IPS-15b (cell line): ENCODE results near the gene BRINP2.
"Not testable (repeated sequence)": the region's sequence is repeated elsewhere in the genome, so short reads cannot be mapped to it uniquely, and the experiment has no call there.

Source experiments
- H3K27me3 ChIP-seq: one replicate; pipeline ENCODE4 v1.6.1; 2013; ENCODE audit warnings: low read length; ENCODE audit not compliant: control insufficient read depth, insufficient read depth
- H3K36me3 ChIP-seq: one replicate; pipeline ENCODE4 v1.6.1; 2013; ENCODE audit warnings: low read length; ENCODE audit not compliant: control insufficient read depth, insufficient read depth
- H3K4me1 ChIP-seq: one replicate; pipeline ENCODE4 v1.6.1; 2013; ENCODE audit warnings: mild to moderate bottlenecking, low read length; ENCODE audit not compliant: control insufficient read depth, insufficient read depth
- H3K4me3 ChIP-seq: one replicate; pipeline ENCODE4 v1.5.1; 2013; ENCODE audit warnings: low read depth, low read length
- H3K9ac ChIP-seq: one replicate; pipeline ENCODE4 v1.6.1; 2013; ENCODE audit warnings: low read depth, mild to moderate bottlenecking, low read length
- H3K9me3 ChIP-seq: one replicate; pipeline ENCODE4 v1.6.1; 2013; ENCODE audit warnings: mild to moderate bottlenecking, low read length; ENCODE audit not compliant: control insufficient read depth, insufficient read depth

The BRINP2 gene

DNA sequence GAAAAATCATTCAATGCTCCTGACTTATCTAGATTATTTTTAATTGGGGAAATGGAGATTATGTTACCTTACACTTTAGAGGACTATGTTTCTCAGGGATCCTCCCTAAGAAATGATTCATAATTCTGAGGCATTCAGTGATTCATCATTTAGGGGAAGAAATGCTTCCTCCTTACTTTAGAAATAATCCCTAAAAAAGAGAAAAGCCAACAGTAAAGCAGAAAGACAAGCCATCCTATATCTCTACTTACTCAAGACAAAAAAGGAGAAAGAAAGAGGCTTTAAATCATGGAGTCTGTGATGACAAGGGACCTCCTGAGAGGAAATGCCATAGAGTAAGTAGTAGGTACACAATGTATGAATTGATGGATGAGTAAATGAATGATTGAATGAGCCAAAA, 137.0 kb downstream of the BRINP2 start:
- Histone ChIP-seq H3K27me3 (no peaks in the 10 kb centered on the region), H3K9me3 (no peaks in the 10 kb centered on the region), H3K4me3 (no peak overlapping the region), H3K36me3 (no peaks in the 10 kb centered on the region), H3K4me1 (no peaks in the 10 kb centered on the region), H3K9ac (no peak overlapping the region)

DNA sequence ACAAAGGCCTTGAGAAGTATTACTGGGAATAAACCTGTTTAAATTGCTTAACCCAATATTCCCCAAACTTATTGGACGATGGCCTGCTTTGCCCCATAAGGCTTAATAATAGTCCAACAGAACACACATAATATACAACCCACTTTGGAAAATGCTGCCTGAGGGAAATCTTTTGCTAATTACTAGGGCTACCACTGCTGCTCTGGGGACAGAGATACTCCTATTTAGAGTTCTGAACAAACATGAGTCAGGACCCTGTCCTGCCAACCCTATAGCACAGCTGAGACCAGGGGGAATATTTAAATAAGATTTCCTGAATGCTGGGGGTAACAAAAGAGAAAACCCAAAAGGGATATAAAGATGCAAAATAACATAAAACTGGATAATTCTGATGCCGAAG, 139.1 kb downstream of the BRINP2 start:
- Histone ChIP-seq H3K36me3 (no peaks in the 10 kb centered on the region), H3K27me3 (no peaks in the 10 kb centered on the region), H3K9me3 (no peaks in the 10 kb centered on the region), H3K4me3 (no peak overlapping the region), H3K4me1 (no peaks in the 10 kb centered on the region), H3K9ac (no peak overlapping the region)

DNA sequence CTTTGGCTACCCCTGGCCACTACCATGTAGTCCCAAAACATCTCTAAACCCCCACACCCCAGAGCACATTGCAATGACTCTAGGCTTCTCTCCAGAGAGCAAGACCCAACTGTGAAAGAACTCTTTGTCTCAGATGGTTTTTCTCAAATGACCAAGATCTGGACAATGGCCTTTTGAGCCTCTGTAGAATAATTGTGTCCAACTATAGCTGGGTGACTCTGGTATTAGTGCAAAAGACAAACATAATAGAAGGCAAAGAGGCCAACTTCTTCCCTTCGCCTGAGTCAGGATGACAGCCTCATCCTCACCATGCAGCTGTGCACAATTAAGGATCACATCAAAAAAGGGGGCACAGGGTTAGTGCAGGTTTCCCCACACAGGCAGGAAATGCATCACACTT, 139.6 kb downstream of the BRINP2 start:
- no peaks in the 10 kb centered on the region for H3K27me3 ChIP-seq
- H3K9ac ChIP-seq: no peak overlapping the region
- H3K9me3 ChIP-seq: no peaks in the 10 kb centered on the region
- no peak overlapping the region for H3K4me3 ChIP-seq
- no peaks in the 10 kb centered on the region for H3K4me1 ChIP-seq
- no peaks in the 10 kb centered on the region for H3K36me3 ChIP-seq

DNA sequence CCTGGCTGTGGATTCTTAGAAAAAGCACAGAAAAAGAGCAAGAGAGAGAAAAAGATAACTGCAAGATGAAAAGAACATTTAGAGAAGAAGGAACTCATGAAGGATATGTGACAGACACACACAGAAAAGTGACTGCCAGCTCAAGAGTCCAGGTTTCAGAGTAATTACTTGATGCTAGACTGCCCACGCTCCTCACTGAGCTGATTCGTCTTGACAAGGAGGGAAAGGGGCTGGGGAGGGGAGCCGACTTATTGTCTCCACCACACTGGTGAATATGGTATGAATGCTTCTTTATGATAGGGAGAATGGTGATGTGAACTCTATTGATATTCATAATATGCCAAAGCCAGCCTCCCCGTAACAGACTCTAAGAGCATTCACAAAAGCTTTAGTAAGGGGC, 140.4 kb downstream of the BRINP2 start:
- Histone ChIP-seq H3K9me3 (no peaks in the 10 kb centered on the region), H3K9ac (no peak overlapping the region), H3K4me1 (no peaks in the 10 kb centered on the region), H3K36me3 (no peaks in the 10 kb centered on the region), H3K27me3 (no peaks in the 10 kb centered on the region), H3K4me3 (no peak overlapping the region)

DNA sequence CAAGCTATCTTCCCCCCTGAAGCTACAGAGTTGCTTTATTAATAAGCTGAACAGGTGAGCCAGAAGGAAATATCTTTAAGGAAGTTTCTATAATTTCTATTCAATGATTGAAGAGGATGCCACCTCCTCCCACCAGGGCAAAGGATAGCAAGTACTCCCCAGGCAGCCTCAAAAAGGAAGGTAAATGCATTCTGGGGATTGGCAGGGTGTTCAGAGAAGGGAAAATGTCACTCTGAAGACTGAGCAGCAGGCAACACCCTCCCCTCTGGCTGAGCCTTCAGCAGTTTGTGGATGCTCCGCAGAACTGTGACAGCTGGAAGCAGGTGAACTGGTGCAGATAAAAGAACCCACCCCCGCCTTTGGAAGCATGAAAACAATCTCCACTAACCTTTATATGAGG, 140.8 kb downstream of the BRINP2 start:
- Histone ChIP-seq H3K27me3 (no peaks in the 10 kb centered on the region), H3K36me3 (no peaks in the 10 kb centered on the region), H3K4me3 (no peak overlapping the region), H3K9ac (no peak overlapping the region), H3K4me1 (no peaks in the 10 kb centered on the region), H3K9me3 (no peaks in the 10 kb centered on the region)

DNA sequence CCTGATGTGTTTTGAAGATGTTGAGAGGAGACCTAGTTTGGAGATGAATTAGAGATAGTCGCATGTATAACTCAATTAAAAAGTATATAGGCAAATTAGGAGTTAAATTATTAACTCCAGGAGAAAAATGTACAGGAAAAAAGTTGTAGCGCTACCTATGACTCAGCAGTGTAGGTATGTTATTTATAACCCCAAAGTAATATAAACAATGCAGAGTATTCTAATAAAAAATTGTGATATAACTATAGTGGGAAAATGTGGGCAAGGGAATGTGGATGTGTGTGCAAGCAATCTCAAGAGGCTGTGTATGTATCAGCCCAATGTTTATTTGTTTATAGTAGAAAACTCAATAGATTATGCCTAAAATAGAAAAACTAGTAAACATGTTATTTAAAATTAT, 144.5 kb downstream of the BRINP2 start:
- Histone ChIP-seq H3K9me3 (no peaks in the 10 kb centered on the region), H3K36me3 (no peaks in the 10 kb centered on the region), H3K27me3 (no peaks in the 10 kb centered on the region), H3K4me3 (no peak overlapping the region), H3K4me1 (no peaks in the 10 kb centered on the region), H3K9ac (no peak overlapping the region)

DNA sequence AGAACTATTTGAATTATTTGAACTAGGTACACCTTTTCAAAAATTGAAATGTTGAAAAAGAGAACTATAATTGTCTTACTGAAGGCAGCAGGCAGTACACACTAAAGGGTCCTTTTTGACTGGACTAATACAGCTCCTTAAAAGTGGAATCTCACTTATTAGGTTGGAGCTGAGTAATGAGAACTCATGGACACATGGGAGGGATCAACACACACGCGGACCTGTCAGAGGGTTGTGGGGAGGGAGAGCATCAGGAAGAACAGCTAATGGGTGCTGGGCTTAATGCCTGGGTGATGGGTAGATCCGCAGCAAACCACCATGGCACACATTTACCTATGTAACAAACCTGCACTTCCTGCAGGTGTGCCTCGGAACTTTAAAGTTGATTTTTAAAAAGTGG, 145.0 kb downstream of the BRINP2 start:
- H3K27me3 ChIP-seq: no peaks in the 10 kb centered on the region
- no peaks in the 10 kb centered on the region for H3K4me1 ChIP-seq
- no peak overlapping the region for H3K4me3 ChIP-seq
- no peaks in the 10 kb centered on the region for H3K36me3 ChIP-seq
- H3K9ac ChIP-seq: no peak overlapping the region
- H3K9me3 ChIP-seq: no peaks in the 10 kb centered on the region

DNA sequence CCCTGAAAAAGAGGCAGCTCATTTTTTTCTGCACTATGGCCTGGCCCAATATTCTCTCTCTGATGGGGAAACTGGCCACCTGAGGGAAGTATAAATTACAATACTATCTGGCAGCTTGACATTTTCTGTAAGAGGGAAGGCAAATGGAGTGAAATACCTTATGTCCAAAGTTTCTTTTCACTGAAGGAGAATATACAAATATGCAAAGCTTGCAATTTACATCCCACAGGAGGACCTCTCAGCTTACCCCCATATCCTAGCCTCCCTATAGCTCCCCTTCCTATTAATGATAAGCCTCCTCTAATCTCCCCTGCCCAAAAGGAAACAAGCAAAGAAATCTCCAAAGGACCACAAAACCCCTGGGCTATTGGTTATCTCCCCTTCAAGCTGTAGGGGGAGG, 150.7 kb downstream of the BRINP2 start:
- not testable (repeated sequence) for H3K4me1 ChIP-seq, H3K27me3 ChIP-seq, H3K9ac ChIP-seq, H3K9me3 ChIP-seq, H3K4me3 ChIP-seq, H3K36me3 ChIP-seq

DNA sequence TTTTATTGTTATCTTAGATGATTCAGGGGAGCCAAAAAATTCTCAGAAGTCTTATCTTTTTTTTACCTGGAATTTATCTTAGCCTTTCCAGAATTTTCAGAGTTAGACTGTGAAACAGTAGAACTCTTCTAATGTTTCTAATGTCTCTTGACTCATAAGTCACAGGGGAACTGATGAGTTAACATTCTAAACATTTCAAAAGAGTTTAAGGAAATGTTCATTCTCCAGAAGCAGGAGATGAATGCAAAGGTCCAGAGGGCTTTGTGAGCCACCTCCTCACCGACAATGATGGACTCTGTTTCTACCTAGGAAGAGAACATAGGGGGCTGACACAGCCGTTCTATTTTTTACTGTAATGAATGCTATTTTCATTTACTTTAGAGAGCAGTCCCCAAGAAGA, 157.5 kb downstream of the BRINP2 start:
- no peaks in the 10 kb centered on the region for H3K4me1 ChIP-seq
- no peaks in the 10 kb centered on the region for H3K27me3 ChIP-seq
- no peak overlapping the region for H3K9ac ChIP-seq
- no peaks in the 10 kb centered on the region for H3K36me3 ChIP-seq
- no peaks in the 10 kb centered on the region for H3K9me3 ChIP-seq
- no peak overlapping the region for H3K4me3 ChIP-seq

DNA sequence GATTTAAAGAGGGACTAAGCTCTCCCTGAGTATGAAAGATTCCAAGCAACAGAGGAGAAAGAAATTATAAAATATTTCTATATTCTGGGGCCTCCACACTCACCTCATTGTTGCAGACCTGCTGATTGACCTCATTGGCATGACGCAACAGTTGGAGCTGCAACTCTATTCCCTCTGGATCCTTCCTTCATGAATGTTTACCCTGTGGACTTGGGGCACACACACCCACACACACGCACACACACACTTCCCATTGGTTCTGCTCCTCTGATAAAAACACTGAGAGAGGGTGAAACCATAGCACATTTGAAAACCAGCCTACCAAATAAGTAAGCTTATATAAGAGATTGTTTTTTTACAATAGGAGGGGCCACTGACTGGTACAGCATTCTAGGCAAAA, 159.1 kb downstream of the BRINP2 start:
- Histone ChIP-seq H3K36me3 (no peaks in the 10 kb centered on the region), H3K9me3 (no peaks in the 10 kb centered on the region), H3K4me1 (no peaks in the 10 kb centered on the region), H3K9ac (no peak overlapping the region), H3K27me3 (no peaks in the 10 kb centered on the region), H3K4me3 (no peak overlapping the region)
